Measurements from ENCODE around the gene ARHGAP42.

Gene ARHGAP42

DNA sequence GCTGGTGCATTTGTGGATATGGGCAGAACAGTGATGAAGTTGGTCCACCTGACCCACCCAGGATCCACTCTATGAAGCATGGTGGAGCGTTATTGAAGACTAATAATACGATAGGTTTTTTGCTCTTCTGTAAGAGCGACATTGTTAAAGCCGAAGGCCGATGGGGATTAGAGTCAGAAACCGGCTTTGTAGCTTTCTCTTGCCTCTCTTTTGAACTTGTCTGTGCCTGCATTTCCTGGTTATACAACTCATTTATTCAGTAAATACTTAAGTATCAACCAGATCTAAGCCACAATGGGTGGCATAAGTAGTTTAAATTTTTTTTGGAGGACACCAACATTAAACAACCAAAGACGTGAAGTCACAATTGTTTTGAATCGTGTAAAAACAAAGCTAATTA is 93.4 kb downstream of the ARHGAP42 start:
- ATAC-seq: no peak
- TF ChIP-seq ZNF8 (CRISPR knock-in tag; IDR thresholded peaks at IDR 0.05) (no peak), ISL1 (CRISPR knock-in tag; IDR thresholded peaks at IDR 0.05) (no peak), TOX (CRISPR knock-in tag; IDR thresholded peaks at IDR 0.05; ENCODE audit: borderline replicate concordance) (no peak), PPARA (CRISPR knock-in tag; IDR thresholded peaks at IDR 0.05; ENCODE audit: borderline replicate concordance) (no peak), ZFP30 (CRISPR knock-in tag; IDR thresholded peaks at IDR 0.05) (no peak), ZFP3 (CRISPR knock-in tag; IDR thresholded peaks at IDR 0.05) (no peak), SNAI2 (CRISPR knock-in tag; IDR thresholded peaks at IDR 0.05) (no peak), ZNF70 (CRISPR knock-in tag; IDR thresholded peaks at IDR 0.05) (no peak), GLIS3 (CRISPR knock-in tag; IDR thresholded peaks at IDR 0.05) (no peak), TCF4 (CRISPR knock-in tag; IDR thresholded peaks at IDR 0.05; ENCODE audit: borderline replicate concordance) (no peak), RARB (CRISPR knock-in tag; IDR thresholded peaks at IDR 0.05) (no peak), ZNF565 (CRISPR knock-in tag; conservative IDR thresholded peaks at IDR 0.05; ENCODE audit: low read depth) (no peak), OSR1 (CRISPR knock-in tag; IDR thresholded peaks at IDR 0.05) (no peak)
- TF ChIP-seq, protein P1, sequence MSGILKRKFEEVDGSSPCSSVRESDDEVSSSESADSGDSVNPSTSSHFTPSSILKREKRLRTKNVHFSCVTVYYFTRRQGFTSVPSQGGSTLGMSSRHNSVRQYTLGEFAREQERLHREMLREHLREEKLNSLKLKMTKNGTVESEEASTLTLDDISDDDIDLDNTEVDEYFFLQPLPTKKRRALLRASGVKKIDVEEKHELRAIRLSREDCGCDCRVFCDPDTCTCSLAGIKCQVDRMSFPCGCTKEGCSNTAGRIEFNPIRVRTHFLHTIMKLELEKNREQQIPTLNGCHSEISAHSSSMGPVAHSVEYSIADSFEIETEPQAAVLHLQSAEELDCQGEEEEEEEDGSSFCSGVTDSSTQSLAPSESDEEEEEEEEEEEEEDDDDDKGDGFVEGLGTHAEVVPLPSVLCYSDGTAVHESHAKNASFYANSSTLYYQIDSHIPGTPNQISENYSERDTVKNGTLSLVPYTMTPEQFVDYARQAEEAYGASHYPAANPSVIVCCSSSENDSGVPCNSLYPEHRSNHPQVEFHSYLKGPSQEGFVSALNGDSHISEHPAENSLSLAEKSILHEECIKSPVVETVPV (CRISPR knock-in tag; IDR thresholded peaks at IDR 0.05): no peak
- TF ChIP-seq, protein P2, sequence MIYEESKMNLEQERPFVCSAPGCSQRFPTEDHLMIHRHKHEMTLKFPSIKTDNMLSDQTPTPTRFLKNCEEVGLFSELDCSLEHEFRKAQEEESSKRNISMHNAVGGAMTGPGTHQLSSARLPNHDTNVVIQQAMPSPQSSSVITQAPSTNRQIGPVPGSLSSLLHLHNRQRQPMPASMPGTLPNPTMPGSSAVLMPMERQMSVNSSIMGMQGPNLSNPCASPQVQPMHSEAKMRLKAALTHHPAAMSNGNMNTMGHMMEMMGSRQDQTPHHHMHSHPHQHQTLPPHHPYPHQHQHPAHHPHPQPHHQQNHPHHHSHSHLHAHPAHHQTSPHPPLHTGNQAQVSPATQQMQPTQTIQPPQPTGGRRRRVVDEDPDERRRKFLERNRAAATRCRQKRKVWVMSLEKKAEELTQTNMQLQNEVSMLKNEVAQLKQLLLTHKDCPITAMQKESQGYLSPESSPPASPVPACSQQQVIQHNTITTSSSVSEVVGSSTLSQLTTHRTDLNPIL (CRISPR knock-in tag; IDR thresholded peaks at IDR 0.05; ENCODE audit: low read depth): no peak
- TF ChIP-seq, protein P3, sequence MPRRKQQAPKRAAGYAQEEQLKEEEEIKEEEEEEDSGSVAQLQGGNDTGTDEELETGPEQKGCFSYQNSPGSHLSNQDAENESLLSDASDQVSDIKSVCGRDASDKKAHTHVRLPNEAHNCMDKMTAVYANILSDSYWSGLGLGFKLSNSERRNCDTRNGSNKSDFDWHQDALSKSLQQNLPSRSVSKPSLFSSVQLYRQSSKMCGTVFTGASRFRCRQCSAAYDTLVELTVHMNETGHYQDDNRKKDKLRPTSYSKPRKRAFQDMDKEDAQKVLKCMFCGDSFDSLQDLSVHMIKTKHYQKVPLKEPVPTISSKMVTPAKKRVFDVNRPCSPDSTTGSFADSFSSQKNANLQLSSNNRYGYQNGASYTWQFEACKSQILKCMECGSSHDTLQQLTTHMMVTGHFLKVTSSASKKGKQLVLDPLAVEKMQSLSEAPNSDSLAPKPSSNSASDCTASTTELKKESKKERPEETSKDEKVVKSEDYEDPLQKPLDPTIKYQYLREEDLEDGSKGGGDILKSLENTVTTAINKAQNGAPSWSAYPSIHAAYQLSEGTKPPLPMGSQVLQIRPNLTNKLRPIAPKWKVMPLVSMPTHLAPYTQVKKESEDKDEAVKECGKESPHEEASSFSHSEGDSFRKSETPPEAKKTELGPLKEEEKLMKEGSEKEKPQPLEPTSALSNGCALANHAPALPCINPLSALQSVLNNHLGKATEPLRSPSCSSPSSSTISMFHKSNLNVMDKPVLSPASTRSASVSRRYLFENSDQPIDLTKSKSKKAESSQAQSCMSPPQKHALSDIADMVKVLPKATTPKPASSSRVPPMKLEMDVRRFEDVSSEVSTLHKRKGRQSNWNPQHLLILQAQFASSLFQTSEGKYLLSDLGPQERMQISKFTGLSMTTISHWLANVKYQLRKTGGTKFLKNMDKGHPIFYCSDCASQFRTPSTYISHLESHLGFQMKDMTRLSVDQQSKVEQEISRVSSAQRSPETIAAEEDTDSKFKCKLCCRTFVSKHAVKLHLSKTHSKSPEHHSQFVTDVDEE (CRISPR knock-in tag; IDR thresholded peaks at IDR 0.05): no peak

DNA sequence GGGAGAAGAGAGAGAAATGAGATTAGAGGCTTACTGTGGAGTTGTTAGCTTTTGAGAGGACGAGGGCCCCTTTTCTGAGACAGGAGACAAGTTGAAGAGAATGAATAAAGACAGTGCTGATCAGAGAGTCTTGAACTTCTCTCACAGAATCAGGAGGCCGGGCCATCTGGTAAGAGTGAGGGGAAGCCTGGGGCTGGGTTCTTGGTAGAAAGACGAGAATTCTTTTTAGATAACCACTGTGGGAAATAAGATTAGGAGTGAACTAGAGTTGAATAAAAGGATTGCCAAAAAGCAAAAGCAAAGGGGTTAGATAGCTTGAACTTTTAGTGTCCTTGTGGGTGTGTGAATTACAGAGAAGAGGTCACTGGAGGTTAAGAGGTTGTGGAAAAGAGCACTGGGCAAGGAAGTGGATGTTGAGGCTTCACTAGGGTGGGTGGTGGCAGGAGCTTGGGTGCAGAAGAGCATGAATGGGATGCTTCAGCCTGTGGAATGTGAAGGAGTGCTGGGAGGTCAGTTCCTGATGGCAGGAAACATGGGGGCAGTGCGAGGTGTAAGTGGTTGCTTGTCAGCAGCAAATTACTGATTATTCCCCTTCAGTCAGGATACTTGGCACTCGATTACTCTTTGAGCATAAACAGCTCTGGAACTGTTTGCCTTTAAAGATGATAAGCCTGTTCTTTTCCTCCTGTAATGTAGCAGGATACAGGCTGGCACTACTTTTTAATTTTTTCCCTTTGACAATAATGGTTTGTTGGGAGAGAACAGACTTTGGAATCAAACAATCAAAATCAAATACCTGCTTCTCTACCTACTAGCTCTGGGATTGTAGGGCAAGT is 98.3 kb downstream of the ARHGAP42 start:
- no peak for TF ChIP-seq ISL1 (CRISPR knock-in tag; IDR thresholded peaks at IDR 0.05)
- TF ChIP-seq TCF4 (CRISPR knock-in tag; IDR thresholded peaks at IDR 0.05; ENCODE audit: borderline replicate concordance): no peak
- TF ChIP-seq ZFP30 (CRISPR knock-in tag; IDR thresholded peaks at IDR 0.05): no peak
- no peak for TF ChIP-seq PPARA (CRISPR knock-in tag; IDR thresholded peaks at IDR 0.05; ENCODE audit: borderline replicate concordance)
- no peak for TF ChIP-seq BACH2 (CRISPR knock-in tag; IDR thresholded peaks at IDR 0.05; ENCODE audit: borderline replicate concordance)
- no peak for TF ChIP-seq ZC3H10 (CRISPR knock-in tag; IDR thresholded peaks at IDR 0.05)
- TF ChIP-seq SNAI2 (CRISPR knock-in tag; IDR thresholded peaks at IDR 0.05): no peak
- TF ChIP-seq RARB (CRISPR knock-in tag; IDR thresholded peaks at IDR 0.05): no peak
- TF ChIP-seq ZFP3 (CRISPR knock-in tag; IDR thresholded peaks at IDR 0.05): no peak
- TF ChIP-seq, protein P2 (CRISPR knock-in tag; IDR thresholded peaks at IDR 0.05; ENCODE audit: low read depth): no peak
- no peak for TF ChIP-seq CSDC2 (CRISPR knock-in tag; IDR thresholded peaks at IDR 0.05)
- TF ChIP-seq GLIS3 (CRISPR knock-in tag; IDR thresholded peaks at IDR 0.05): no peak
- no peak for TF ChIP-seq ESRRG (CRISPR knock-in tag; IDR thresholded peaks at IDR 0.05)
- no peak for TF ChIP-seq TOX (CRISPR knock-in tag; IDR thresholded peaks at IDR 0.05; ENCODE audit: borderline replicate concordance)
- no peak for TF ChIP-seq ARNTL (CRISPR knock-in tag; IDR thresholded peaks at IDR 0.05; ENCODE audit: borderline replicate concordance, low read depth)
- TF ChIP-seq ZNF8 (CRISPR knock-in tag; IDR thresholded peaks at IDR 0.05): no peak
- TF ChIP-seq, protein P1 (CRISPR knock-in tag; IDR thresholded peaks at IDR 0.05): no peak
- TF ChIP-seq OSR1 (CRISPR knock-in tag; IDR thresholded peaks at IDR 0.05): no peak
- no peak for ATAC-seq
